ENCODE data around the gene BDKRB2. TPM values are rescaled to one million over a fixed set of nuclear protein-coding genes. Genes with fewer than 3 reads are reported as not detected.

BDKRB2 gene
- total and polyA plus RNA-seq, 2 experiments from 2014 or later: 0.14 to 0.21 TPM

DNA sequence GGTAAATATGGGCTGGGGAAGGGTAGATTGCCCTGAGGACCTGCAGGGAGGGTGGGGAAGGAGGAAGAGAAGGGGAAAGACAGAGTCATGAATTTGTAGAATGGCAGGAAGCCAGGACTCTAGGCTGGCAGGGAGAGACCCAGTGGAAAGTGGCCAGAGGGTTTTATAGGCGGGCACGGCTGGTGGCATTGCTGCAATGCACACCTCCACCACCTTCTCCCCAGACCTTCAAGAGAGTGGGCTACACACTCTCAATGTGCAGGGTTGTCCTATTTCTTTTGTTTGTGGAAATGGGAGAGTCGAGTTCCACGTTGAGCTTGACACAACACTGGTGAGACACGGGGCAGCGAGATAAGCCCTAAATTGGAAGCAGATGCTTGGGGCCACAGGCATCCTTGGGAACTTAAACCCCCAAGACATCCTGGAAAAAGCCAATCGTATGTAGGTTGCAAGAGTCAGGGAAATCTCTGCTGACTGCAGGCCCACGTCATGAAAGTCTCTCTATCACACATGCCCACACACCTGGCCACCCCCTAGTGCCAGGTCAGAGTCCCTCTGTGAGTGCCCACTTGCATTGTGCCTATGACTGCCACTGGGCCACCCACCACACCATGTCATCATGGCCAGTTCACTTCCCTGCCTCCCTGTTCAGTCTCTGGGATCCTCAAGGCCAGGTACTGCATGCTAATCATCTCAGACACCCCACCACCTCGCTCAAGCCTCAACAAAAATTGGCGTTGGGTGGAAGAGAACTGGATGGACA is 38.0 kb upstream of the BDKRB2 start (continued):
- TF ChIP-seq, protein P1, sequence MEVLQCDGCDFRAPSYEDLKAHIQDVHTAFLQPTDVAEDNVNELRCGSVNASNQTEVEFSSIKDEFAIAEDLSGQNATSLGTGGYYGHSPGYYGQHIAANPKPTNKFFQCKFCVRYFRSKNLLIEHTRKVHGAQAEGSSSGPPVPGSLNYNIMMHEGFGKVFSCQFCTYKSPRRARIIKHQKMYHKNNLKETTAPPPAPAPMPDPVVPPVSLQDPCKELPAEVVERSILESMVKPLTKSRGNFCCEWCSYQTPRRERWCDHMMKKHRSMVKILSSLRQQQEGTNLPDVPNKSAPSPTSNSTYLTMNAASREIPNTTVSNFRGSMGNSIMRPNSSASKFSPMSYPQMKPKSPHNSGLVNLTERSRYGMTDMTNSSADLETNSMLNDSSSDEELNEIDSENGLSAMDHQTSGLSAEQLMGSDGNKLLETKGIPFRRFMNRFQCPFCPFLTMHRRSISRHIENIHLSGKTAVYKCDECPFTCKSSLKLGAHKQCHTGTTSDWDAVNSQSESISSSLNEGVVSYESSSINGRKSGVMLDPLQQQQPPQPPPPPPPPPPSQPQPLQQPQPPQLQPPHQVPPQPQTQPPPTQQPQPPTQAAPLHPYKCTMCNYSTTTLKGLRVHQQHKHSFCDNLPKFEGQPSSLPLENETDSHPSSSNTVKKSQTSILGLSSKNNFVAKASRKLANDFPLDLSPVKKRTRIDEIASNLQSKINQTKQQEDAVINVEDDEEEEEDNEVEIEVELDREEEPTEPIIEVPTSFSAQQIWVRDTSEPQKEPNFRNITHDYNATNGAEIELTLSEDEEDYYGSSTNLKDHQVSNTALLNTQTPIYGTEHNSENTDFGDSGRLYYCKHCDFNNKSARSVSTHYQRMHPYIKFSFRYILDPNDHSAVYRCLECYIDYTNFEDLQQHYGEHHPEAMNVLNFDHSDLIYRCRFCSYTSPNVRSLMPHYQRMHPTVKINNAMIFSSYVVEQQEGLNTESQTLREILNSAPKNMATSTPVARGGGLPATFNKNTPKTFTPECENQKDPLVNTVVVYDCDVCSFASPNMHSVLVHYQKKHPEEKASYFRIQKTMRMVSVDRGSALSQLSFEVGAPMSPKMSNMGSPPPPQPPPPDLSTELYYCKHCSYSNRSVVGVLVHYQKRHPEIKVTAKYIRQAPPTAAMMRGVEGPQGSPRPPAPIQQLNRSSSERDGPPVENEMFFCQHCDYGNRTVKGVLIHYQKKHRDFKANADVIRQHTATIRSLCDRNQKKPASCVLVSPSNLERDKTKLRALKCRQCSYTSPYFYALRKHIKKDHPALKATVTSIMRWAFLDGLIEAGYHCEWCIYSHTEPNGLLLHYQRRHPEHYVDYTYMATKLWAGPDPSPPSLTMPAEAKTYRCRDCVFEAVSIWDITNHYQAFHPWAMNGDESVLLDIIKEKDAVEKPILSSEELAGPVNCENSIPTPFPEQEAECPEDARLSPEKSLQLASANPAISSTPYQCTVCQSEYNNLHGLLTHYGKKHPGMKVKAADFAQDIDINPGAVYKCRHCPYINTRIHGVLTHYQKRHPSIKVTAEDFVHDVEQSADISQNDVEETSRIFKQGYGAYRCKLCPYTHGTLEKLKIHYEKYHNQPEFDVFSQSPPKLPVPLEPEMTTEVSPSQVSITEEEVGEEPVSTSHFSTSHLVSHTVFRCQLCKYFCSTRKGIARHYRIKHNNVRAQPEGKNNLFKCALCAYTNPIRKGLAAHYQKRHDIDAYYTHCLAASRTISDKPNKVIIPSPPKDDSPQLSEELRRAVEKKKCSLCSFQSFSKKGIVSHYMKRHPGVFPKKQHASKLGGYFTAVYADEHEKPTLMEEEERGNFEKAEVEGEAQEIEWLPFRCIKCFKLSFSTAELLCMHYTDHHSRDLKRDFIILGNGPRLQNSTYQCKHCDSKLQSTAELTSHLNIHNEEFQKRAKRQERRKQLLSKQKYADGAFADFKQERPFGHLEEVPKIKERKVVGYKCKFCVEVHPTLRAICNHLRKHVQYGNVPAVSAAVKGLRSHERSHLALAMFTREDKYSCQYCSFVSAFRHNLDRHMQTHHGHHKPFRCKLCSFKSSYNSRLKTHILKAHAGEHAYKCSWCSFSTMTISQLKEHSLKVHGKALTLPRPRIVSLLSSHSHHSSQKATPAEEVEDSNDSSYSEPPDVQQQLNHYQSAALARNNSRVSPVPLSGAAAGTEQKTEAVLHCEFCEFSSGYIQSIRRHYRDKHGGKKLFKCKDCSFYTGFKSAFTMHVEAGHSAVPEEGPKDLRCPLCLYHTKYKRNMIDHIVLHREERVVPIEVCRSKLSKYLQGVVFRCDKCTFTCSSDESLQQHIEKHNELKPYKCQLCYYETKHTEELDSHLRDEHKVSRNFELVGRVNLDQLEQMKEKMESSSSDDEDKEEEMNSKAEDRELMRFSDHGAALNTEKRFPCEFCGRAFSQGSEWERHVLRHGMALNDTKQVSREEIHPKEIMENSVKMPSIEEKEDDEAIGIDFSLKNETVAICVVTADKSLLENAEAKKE (CRISPR knock-in tag; IDR thresholded peaks at IDR 0.05): no peak
- TF ChIP-seq EZH2phosphoT487 (IDR thresholded peaks at IDR 0.05; ENCODE audit: unreplicated experiment) (no peak), EZH2 (IDR thresholded peaks at IDR 0.05; ENCODE audit: low read depth, unreplicated experiment) (no peak), CREB1 (CRISPR knock-in tag; IDR thresholded peaks at IDR 0.05; ENCODE audit: low read depth) (no peak), ZNF114 (CRISPR knock-in tag; IDR thresholded peaks at IDR 0.05) (no peak), POLR2AphosphoS5 (IDR thresholded peaks at IDR 0.05; ENCODE audit: low read depth) (no peak)
- TF ChIP-seq, protein P2, sequence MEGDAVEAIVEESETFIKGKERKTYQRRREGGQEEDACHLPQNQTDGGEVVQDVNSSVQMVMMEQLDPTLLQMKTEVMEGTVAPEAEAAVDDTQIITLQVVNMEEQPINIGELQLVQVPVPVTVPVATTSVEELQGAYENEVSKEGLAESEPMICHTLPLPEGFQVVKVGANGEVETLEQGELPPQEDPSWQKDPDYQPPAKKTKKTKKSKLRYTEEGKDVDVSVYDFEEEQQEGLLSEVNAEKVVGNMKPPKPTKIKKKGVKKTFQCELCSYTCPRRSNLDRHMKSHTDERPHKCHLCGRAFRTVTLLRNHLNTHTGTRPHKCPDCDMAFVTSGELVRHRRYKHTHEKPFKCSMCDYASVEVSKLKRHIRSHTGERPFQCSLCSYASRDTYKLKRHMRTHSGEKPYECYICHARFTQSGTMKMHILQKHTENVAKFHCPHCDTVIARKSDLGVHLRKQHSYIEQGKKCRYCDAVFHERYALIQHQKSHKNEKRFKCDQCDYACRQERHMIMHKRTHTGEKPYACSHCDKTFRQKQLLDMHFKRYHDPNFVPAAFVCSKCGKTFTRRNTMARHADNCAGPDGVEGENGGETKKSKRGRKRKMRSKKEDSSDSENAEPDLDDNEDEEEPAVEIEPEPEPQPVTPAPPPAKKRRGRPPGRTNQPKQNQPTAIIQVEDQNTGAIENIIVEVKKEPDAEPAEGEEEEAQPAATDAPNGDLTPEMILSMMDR (conservative IDR thresholded peaks at IDR 0.05; ENCODE audit: low read depth in 2 of 2): no peak

All from GM23338 (cell line).